IMR-90 (cell line): ENCODE measurements around the gene PRF1.

Experiments used
- BHLHE40 ChIP-seq: fragments of 150-350 bp; IDR thresholded peaks from 2 replicates; pipeline ENCODE4 v1.6.1; 2016; ENCODE audit warnings: mild to moderate bottlenecking, low read depth, low read length
- CEBPB ChIP-seq: IDR thresholded peaks from 2 replicates; pipeline ENCODE4 v1.6.1; 2012; ENCODE audit warnings: low read depth, low read length, improper control_type of control experiment
- CHD1 ChIP-seq: IDR thresholded peaks from 2 replicates; pipeline ENCODE4 v1.6.1; 2012; ENCODE audit warnings: low read depth, low read length, improper control_type of control experiment
- CTCF ChIP-seq: conservative IDR thresholded peaks from 2 replicates; pipeline ENCODE4 v1.5.1; 2012; ENCODE audit warnings: mild to moderate bottlenecking, low read depth, low read length, improper control_type of control experiment
- FOS ChIP-seq: fragments of 150-350 bp; IDR thresholded peaks from 2 replicates; pipeline ENCODE4 v1.6.1; 2016; ENCODE audit warnings: low read depth, low read length
- MAZ ChIP-seq: IDR thresholded peaks from 2 replicates; pipeline ENCODE4 v1.6.1; 2012; ENCODE audit warnings: low read depth, mild to moderate bottlenecking, low read length, improper control_type of control experiment, moderate library complexity, borderline replicate concordance
- MXI1 ChIP-seq: IDR thresholded peaks from 2 replicates; pipeline ENCODE4 v1.6.1; 2012; ENCODE audit warnings: low read depth, mild to moderate bottlenecking, low read length, moderate library complexity, borderline replicate concordance
- POLR2A ChIP-seq: IDR thresholded peaks from 2 replicates; pipeline ENCODE4 v1.6.1; 2012; ENCODE audit warnings: mild to moderate bottlenecking, low read depth, low read length
- RAD21 ChIP-seq: IDR thresholded peaks from 2 replicates; pipeline ENCODE4 v1.6.1; 2012; ENCODE audit warnings: low read length, improper control_type of control experiment
- RCOR1 ChIP-seq: IDR thresholded peaks from 2 replicates; pipeline ENCODE4 v1.6.1; 2012; ENCODE audit warnings: mild to moderate bottlenecking, low read length, improper control_type of control experiment; ENCODE audit not compliant: insufficient replicate concordance
- RFX5 ChIP-seq: IDR thresholded peaks from 2 replicates; pipeline ENCODE4 v1.8.0; 2012; ENCODE audit warnings: low read depth, mild to moderate bottlenecking, low read length, moderate library complexity
- SMC3 ChIP-seq: fragments of 150-350 bp; IDR thresholded peaks from 2 replicates; pipeline ENCODE4 v1.6.1; 2016; ENCODE audit warnings: low read depth, mild to moderate bottlenecking, antibody characterized with exemption, low read length, moderate library complexity
- TF ChIP-seq, protein P1 (sequence below): fragments of 150-350 bp; IDR thresholded peaks from 2 replicates; pipeline ENCODE4 v1.6.1; 2017; ENCODE audit warnings: mild to moderate bottlenecking, antibody characterized with exemption, low read length, low read depth
- TF ChIP-seq, protein P2 (sequence below): fragments of 150-350 bp; IDR thresholded peaks from 2 replicates; pipeline ENCODE4 v1.6.1; 2016; ENCODE audit warnings: low read depth, mild to moderate bottlenecking, low read length, moderate library complexity, borderline replicate concordance

GRCh38 chr10:70615211-70615610, 12.7 kb upstream of the PRF1 start:
- no peak for TF ChIP-seq CTCF
- TF ChIP-seq POLR2A: no peak
- no peak for TF ChIP-seq BHLHE40
- TF ChIP-seq MAZ: no peak
- TF ChIP-seq, protein P1, sequence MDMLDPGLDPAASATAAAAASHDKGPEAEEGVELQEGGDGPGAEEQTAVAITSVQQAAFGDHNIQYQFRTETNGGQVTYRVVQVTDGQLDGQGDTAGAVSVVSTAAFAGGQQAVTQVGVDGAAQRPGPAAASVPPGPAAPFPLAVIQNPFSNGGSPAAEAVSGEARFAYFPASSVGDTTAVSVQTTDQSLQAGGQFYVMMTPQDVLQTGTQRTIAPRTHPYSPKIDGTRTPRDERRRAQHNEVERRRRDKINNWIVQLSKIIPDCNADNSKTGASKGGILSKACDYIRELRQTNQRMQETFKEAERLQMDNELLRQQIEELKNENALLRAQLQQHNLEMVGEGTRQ: no peak
- TF ChIP-seq, protein P2, sequence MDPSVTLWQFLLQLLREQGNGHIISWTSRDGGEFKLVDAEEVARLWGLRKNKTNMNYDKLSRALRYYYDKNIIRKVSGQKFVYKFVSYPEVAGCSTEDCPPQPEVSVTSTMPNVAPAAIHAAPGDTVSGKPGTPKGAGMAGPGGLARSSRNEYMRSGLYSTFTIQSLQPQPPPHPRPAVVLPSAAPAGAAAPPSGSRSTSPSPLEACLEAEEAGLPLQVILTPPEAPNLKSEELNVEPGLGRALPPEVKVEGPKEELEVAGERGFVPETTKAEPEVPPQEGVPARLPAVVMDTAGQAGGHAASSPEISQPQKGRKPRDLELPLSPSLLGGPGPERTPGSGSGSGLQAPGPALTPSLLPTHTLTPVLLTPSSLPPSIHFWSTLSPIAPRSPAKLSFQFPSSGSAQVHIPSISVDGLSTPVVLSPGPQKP: no peak
- no peak for TF ChIP-seq RAD21
- TF ChIP-seq SMC3: no peak
- TF ChIP-seq CEBPB: no peak
- no peak for TF ChIP-seq RCOR1
- TF ChIP-seq MXI1: no peak
- no peak for TF ChIP-seq FOS
- TF ChIP-seq RFX5: no peak
- no peak for TF ChIP-seq CHD1
